ENCODE measurements around the gene GRK5.
"Not testable (repeated sequence)": the region's sequence is repeated elsewhere in the genome, so short reads cannot be mapped to it uniquely, and the experiment has no call there.

GRK5 gene

DNA sequence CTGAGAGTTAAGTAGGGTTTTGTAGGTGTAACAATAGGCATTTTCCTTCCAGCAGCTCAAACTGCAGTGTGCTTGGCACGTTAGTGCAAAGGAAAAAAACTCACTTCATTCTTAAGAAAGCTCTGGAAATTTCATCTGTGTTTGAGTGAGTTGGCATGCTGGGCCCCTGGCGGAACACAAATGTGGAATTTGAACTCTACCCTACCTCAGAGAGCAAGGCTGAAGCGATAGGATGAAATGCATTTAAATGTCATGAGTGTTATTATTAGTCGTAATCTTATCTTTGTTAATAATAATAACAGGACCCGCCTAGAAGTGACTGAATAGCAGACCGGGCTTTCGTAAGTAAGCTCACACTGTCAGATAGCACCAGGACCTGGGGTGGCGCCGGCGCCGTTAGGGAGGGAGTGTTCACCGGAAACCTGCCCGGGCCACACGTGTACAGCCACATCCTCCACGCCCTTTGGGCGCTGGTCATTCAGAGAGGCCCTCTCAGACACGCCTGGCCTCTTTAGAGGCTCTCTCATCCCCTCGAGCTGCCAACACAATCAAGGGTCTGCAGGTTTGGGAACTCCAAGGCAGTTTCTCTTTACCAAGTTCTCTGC lies 63.5 kb downstream of the GRK5 start:
- peaks cover 33% of the 10 kb centered on the region for H3K4me1 Mint-ChIP-seq
- H3K27me3 Mint-ChIP-seq (ENCODE audit: low read depth): no peaks in the 10 kb centered on the region
- no peaks in the 10 kb centered on the region for H3K36me3 Mint-ChIP-seq (ENCODE audit: low read depth)
- peak overlapping the region in 2 of 3 experiments; percentile 64 to 78 for H3K27ac Mint-ChIP-seq
- no peak for TF ChIP-seq CTCF (IDR thresholded peaks at IDR 0.05; ENCODE audit: unreplicated experiment in 3 of 3)
- H3K9me3 Mint-ChIP-seq: no peaks in the 10 kb centered on the region
- no peak overlapping the region for H3K4me3 Mint-ChIP-seq

GRCh38 chr10:119272338-119272734 lies 65.0 kb downstream of the GRK5 start:
- not testable (repeated sequence) for H3K27me3 Mint-ChIP-seq (ENCODE audit: low read depth); H3K4me3 Mint-ChIP-seq; H3K9me3 Mint-ChIP-seq; H3K36me3 Mint-ChIP-seq (ENCODE audit: low read depth)
- peak overlapping the region in 1 of 3 experiments; percentile 61 for H3K27ac Mint-ChIP-seq
- peaks cover 34% of the 10 kb centered on the region for H3K4me1 Mint-ChIP-seq

GRCh38 chr10:119272736-119273135 lies 65.4 kb downstream of the GRK5 start:
- H3K4me1 Mint-ChIP-seq: peaks cover 38% of the 10 kb centered on the region
- peaks cover 6% of the 10 kb centered on the region for H3K36me3 Mint-ChIP-seq (ENCODE audit: low read depth)
- H3K27ac Mint-ChIP-seq: peak overlapping the region in 2 of 3 experiments; percentile 15 to 61
- H3K4me3 Mint-ChIP-seq: no peak overlapping the region
- H3K27me3 Mint-ChIP-seq (ENCODE audit: low read depth): no peaks in the 10 kb centered on the region
- no peaks in the 10 kb centered on the region for H3K9me3 Mint-ChIP-seq
- no peak for TF ChIP-seq CTCF (IDR thresholded peaks at IDR 0.05; ENCODE audit: unreplicated experiment in 3 of 3)

GRCh38 chr10:119273413-119273812 lies 66.0 kb downstream of the GRK5 start:
- no peaks in the 10 kb centered on the region for H3K27me3 Mint-ChIP-seq (ENCODE audit: low read depth)
- no peak overlapping the region for H3K4me3 Mint-ChIP-seq
- H3K4me1 Mint-ChIP-seq: peaks cover 43% of the 10 kb centered on the region
- peaks cover 2% of the 10 kb centered on the region for H3K9me3 Mint-ChIP-seq
- peak overlapping the region in 1 of 3 experiments; percentile 61 for H3K27ac Mint-ChIP-seq
- TF ChIP-seq CTCF (IDR thresholded peaks at IDR 0.05; ENCODE audit: unreplicated experiment in 3 of 3): no peak
- H3K36me3 Mint-ChIP-seq (ENCODE audit: low read depth): peaks cover 7% of the 10 kb centered on the region

DNA sequence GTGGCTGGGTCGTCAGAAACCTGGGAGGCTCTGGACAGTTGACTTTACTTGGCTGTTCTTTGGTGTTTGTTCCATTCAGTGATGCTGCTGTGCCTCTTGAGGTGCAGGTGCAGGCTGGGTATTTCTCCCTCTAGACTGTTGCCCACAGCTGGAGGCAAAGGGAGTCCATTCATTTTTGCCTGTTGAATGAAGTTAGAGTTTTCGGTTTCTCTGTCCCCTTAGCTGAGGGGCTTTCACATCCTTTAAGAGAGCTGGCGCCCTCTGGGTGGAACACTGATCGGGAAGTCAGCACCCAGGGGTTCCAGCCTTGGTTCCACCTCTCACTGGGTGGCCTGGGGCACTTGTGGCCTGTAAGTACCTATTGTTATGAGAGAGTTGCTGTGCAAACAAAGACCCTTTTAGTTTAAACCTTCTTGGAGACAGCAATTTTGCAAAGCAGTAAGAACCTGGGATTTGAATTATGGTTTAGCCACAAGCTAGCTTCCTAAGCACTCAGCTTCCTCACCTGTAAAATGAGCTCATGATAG lies 67.2 kb downstream of the GRK5 start:
- H3K4me3 Mint-ChIP-seq: no peak overlapping the region
- no peaks in the 10 kb centered on the region for H3K27me3 Mint-ChIP-seq (ENCODE audit: low read depth)
- H3K9me3 Mint-ChIP-seq: peaks cover 2% of the 10 kb centered on the region
- H3K36me3 Mint-ChIP-seq (ENCODE audit: low read depth): peaks cover 7% of the 10 kb centered on the region
- H3K27ac Mint-ChIP-seq: peak overlapping the region in 1 of 3 experiments; percentile 6
- no peak for TF ChIP-seq CTCF (IDR thresholded peaks at IDR 0.05; ENCODE audit: unreplicated experiment in 3 of 3)
- peaks cover 52% of the 10 kb centered on the region for H3K4me1 Mint-ChIP-seq

DNA sequence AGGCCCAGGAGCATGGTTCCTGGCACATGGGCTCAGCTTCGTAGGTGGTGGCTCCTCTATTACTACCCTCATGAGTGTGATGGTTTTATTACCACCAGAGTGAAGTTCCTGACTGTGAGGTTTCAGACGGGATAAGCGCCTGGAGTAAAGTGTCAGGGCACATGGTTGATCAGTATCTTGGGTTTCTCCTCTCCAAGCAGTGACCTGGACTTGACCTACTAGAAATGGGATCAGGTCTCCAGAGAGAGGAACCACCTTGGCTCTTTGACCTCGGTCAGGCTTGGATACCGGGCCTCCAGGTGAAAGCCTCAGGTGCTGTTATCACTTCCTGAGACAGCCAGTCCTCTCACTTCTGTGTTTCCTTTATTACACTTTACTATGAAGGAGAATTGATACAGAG lies 67.7 kb downstream of the GRK5 start:
- no peak overlapping the region for H3K4me3 Mint-ChIP-seq
- no peak for TF ChIP-seq CTCF (IDR thresholded peaks at IDR 0.05; ENCODE audit: unreplicated experiment in 3 of 3)
- H3K4me1 Mint-ChIP-seq: peaks cover 52% of the 10 kb centered on the region
- H3K27ac Mint-ChIP-seq: peak overlapping the region in 2 of 3 experiments; percentile 6 to 69
- H3K9me3 Mint-ChIP-seq: peaks cover 2% of the 10 kb centered on the region
- peaks cover 7% of the 10 kb centered on the region for H3K36me3 Mint-ChIP-seq (ENCODE audit: low read depth)
- H3K27me3 Mint-ChIP-seq (ENCODE audit: low read depth): no peaks in the 10 kb centered on the region

GRCh38 chr10:119276194-119276593 lies 68.8 kb downstream of the GRK5 start:
- peaks cover 44% of the 10 kb centered on the region for H3K4me1 Mint-ChIP-seq
- H3K27ac Mint-ChIP-seq: peak overlapping the region in 1 of 3 experiments; percentile 6
- H3K36me3 Mint-ChIP-seq (ENCODE audit: low read depth); H3K4me3 Mint-ChIP-seq; H3K27me3 Mint-ChIP-seq (ENCODE audit: low read depth); H3K9me3 Mint-ChIP-seq: not testable (repeated sequence)
